K562 (cell line): ENCODE measurements around the gene PCF11. TPM values are rescaled to one million over a fixed set of nuclear protein-coding genes. Genes with fewer than 3 reads are reported as not detected.

ENCODE experiments used
- ATAC-seq: fragments of 200-7000 bp; cut with Tn5 transposase; 3 replicates; pipeline ENCODE4 v1.9.1; 2020; ENCODE audit warnings: moderate library complexity
- BruUV-seq: library from RNA; stranded (reverse); fragments of 400-500 nt; replicated peaks from 2 replicates; lab custom pipeline; 2021; lab: Mats Ljungman, UMichigan
- CTCF ChIA-PET: fragments of 300-600 bp; formaldehyde crosslinking; extraction: SDS; loops from one replicate; lab custom pipeline; 2021; ENCODE audit warnings: low intra/inter-chr PET ratio; lab: Yijun Ruan, JAX
- POLR2A ChIA-PET: fragments of 300-600, 350-650 bp; sonication (Branson Sonifier 250); formaldehyde crosslinking; extraction: SDS; loops from one replicate; lab custom pipeline; 2021; ENCODE audit warnings: antibody characterized with exemption, inconsistent platforms; lab: Yijun Ruan, JAX
- DNase-seq, 4 experiments: peaks; one replicate each; pipeline versions ENCODE4 v3.0.0 to v3.0.0-alpha.2; 2011 to 2018; ENCODE audit warnings: low spot score in 3 of 4, mixed read lengths in 3 of 4; ENCODE audit errors: extremely low read depth in 1 of 4
- FAIRE-seq: peaks from 2 replicates; lab custom pipeline; 2011; peaks lifted over from hg19 to GRCh38; lab: Jason Lieb, UNC
- H2AFZ ChIP-seq: 2 replicates; pipeline ENCODE4 v1.6.0; 2011; ENCODE audit warnings: low read depth, low read length, control low read depth, inconsistent platforms
- H3K27ac ChIP-seq: fragments of 200-600 bp; 3 replicates; pipeline ENCODE4 v1.8.0; 2011; ENCODE audit warnings: low read depth, mild to moderate bottlenecking, control low read depth, inconsistent platforms, low read length, moderate library complexity, mixed read lengths; ENCODE audit errors: extremely low read depth
- H3K27me3 ChIP-seq, 2 experiments: fragments of 300-600 bp in 1 of 2; 2 replicates in 1 of 2; 3 replicates in 1 of 2; pipeline versions ENCODE4 v1.6.0 to v1.8.0; 2011; ENCODE audit warnings: inconsistent platforms in 2 of 2, low read length in 2 of 2, mild to moderate bottlenecking in 1 of 2, mixed read lengths in 1 of 2, moderate library complexity in 1 of 2; ENCODE audit not compliant: control insufficient read depth in 2 of 2, insufficient read depth in 2 of 2
- H3K36me3 ChIP-seq: fragments of 300-600 bp; 3 replicates; pipeline ENCODE4 v1.8.0; 2011; ENCODE audit warnings: mild to moderate bottlenecking, low read length, inconsistent platforms; ENCODE audit not compliant: control insufficient read depth, insufficient read depth
- H3K4me1 ChIP-seq, 2 experiments: fragments of 200-600 bp in 1 of 2; replicated peaks in 1 of 2; 2 replicates in 1 of 2; 3 replicates in 1 of 2; pipeline versions ENCODE4 v1.5.1 to v1.8.0; 2011; ENCODE audit warnings: inconsistent platforms in 2 of 2, low read length in 2 of 2, mild to moderate bottlenecking in 1 of 2, mixed read lengths in 1 of 2, moderate library complexity in 1 of 2; ENCODE audit not compliant: control insufficient read depth in 2 of 2, insufficient read depth in 2 of 2
- H3K4me2 ChIP-seq: 2 replicates; pipeline ENCODE4 v1.6.1; 2011; ENCODE audit warnings: low read length, control low read depth, inconsistent platforms, mixed read lengths; ENCODE audit not compliant: insufficient read depth
- H3K4me3 ChIP-seq: fragments of 200-600 bp; sonication (generic), shearing (Covaris generic); 2 replicates; pipeline ENCODE4 v1.5.1; 2016; ENCODE audit warnings: control low read depth, inconsistent platforms
- H3K79me2 ChIP-seq: fragments of 200-600 bp; 3 replicates; pipeline ENCODE4 v1.8.0; 2011; ENCODE audit warnings: low read length, inconsistent platforms; ENCODE audit not compliant: control insufficient read depth, insufficient read depth
- H3K9ac ChIP-seq, 2 experiments: 2 replicates each; pipeline versions ENCODE4 v1.6.0 to v1.6.1; 2011; ENCODE audit warnings: low read depth in 2 of 2, low read length in 2 of 2, control low read depth in 1 of 2, inconsistent platforms in 1 of 2, mild to moderate bottlenecking in 1 of 2, mixed read lengths in 1 of 2; ENCODE audit not compliant: insufficient read depth in 1 of 2
- H3K9me1 ChIP-seq: one replicate; pipeline ENCODE4 v1.6.0; 2011; ENCODE audit warnings: inconsistent platforms, mild to moderate bottlenecking, low read length, moderate library complexity; ENCODE audit not compliant: control insufficient read depth, insufficient read depth
- H3K9me3 ChIP-seq: replicated peaks from 2 replicates; pipeline ENCODE4 v1.5.1; 2011; ENCODE audit warnings: low read depth, low read length, inconsistent platforms; ENCODE audit not compliant: control insufficient read depth, insufficient read depth
- H4K20me1 ChIP-seq: replicated peaks from 2 replicates; pipeline ENCODE4 v1.6.1; 2011; ENCODE audit warnings: low read length, inconsistent platforms, mixed read lengths; ENCODE audit not compliant: control insufficient read depth, insufficient read depth
- CTCFL ChIP-seq: IDR thresholded peaks from 2 replicates; pipeline ENCODE4 v1.6.1; 2011; ENCODE audit warnings: borderline replicate concordance, low read depth, mild to moderate bottlenecking, moderate library complexity, low read length; ENCODE audit not compliant: insufficient read depth, poor library complexity, severe bottlenecking
- E2F1 ChIP-seq: sonication (generic); formaldehyde crosslinking; IDR thresholded peaks from 2 replicates; pipeline ENCODE4 v1.8.1; 2023; ENCODE audit warnings: mild to moderate bottlenecking, missing genetic modification reagents, moderate library complexity
- MAFG ChIP-seq: fragments of 450-650 bp; conservative IDR thresholded peaks from 2 replicates; pipeline ENCODE4 v1.6.1; 2016; ENCODE audit warnings: missing genetic modification characterization, missing compliant biosample characterization
- MEF2A ChIP-seq: IDR thresholded peaks from 2 replicates; pipeline ENCODE4 v1.6.1; 2011; ENCODE audit warnings: low read depth, mild to moderate bottlenecking, low read length, moderate library complexity; ENCODE audit not compliant: control insufficient read depth
- PKNOX1 ChIP-seq: fragments of 450-650 bp; IDR thresholded peaks from 2 replicates; pipeline ENCODE4 v1.6.1; 2016
- ZNF184 ChIP-seq: sonication (generic); formaldehyde crosslinking; IDR thresholded peaks from 2 replicates; pipeline ENCODE4 v1.5.0; 2020; ENCODE audit warnings: missing genetic modification reagents
- WGBS: fragments of 100-300 bp; shearing (Covaris generic); methylation state at CpG from one replicate; pipeline ENCODE4 v1.1.6; 2016; ENCODE audit warnings: low coverage, mixed read lengths; ENCODE audit not compliant: insufficient coverage; ENCODE audit errors: missing lambda C conversion rate; 5-methylcytosine and 5-hydroxymethylcytosine counted together
- in situ Hi-C: fragments of 300-500 bp; cut with MboI; formaldehyde crosslinking; loops from 4 replicates; pipeline ENCODE4 v1.15.0; 2018; ENCODE audit warnings: inconsistent platforms, mixed read lengths
- intact Hi-C: fragments of 100-400 bp; cut with micrococcal nuclease; formaldehyde crosslinking; loops from 2 replicates; pipeline ENCODE4 v1.14.2; 2022
- polyA plus RNA-seq, 8 experiments: library from polyadenylated mRNA; depleted of rRNA in 4 of 8; stranded (reverse) in 5 of 8; unstranded in 3 of 8; fragments of >200 nt; fragmentation: Nextera tagmentation in 2 of 8; fragmentation: Illumina TruSeq in 1 of 8; extraction: Ambion mirVana in 2 of 8; extraction: Trizol in 1 of 8; gene quantifications; 2 replicates each; pipeline versions ENCODE4 v1.2.1 to v1.2.3, GENCODE V29; 2011 to 2014; ENCODE audit warnings: inconsistent platforms in 1 of 8, missing spikeins in 1 of 8
- small RNA-seq: library from RNA; depleted of rRNA; stranded (forward); fragments of <200 nt; gene quantifications from one replicate; pipeline ENCODE3, GENCODE V24; 2014
- total RNA-seq, 7 experiments: library from RNA; depleted of rRNA in 6 of 7; stranded (reverse); fragments of >200 nt in 6 of 7; fragmentation: Illumina TruSeq in 2 of 7; extraction: Trizol in 2 of 7; gene quantifications; 2 replicates each; pipeline versions ENCODE4 v1.2.1 to v1.2.3, GENCODE V29; 2011 to 2021; ENCODE audit warnings: low replicate concordance in 1 of 7

The PCF11 gene
- total and polyA plus RNA-seq, 9 of the 15 experiments (the other 6 are each of a cell fraction or from before 2014, with no cell fraction given): 9.3 to 91.6 (median 54.4) TPM

GRCh38 chr11:83223457-83223856 is 66.5 kb downstream of the PCF11 start (continued):
- no peak for TF ChIP-seq CTCFL
- no peak for TF ChIP-seq ZNF184
- TF ChIP-seq MAFG (tag): peak; percentile 73
- no peak for TF ChIP-seq E2F1 (CRISPR knock-in tag)

GRCh38 chr11:83235825-83236224 is 78.9 kb downstream of the PCF11 start:
- FAIRE-seq (no peak), ATAC-seq (no peak), DNase-seq (no peak)
- no peaks in the 10 kb centered on the region for H3K79me2 ChIP-seq
- BruUV-seq: no TSS peak
- H3K36me3 ChIP-seq: no peaks in the 10 kb centered on the region
- H3K9me1 ChIP-seq: no peaks in the 10 kb centered on the region
- H3K4me1 ChIP-seq: no peaks in the 10 kb centered on the region
- 0% methylated on average over 1 of the region's 1 CpG for WGBS
- H4K20me1 ChIP-seq: no peaks in the 10 kb centered on the region
- H3K4me2 ChIP-seq: no peak overlapping the region
- no peaks in the 10 kb centered on the region for H3K9me3 ChIP-seq
- no peaks in the 10 kb centered on the region for H3K27me3 ChIP-seq
- no peak overlapping the region for H3K9ac ChIP-seq
- no peak overlapping the region for H3K4me3 ChIP-seq
- no peak overlapping the region for H3K27ac ChIP-seq
- ChIA-PET POLR2A (interaction anchor here (1.6 kb wide), 1 partner anchor 50 kb away, joined by 4 read pairs; the partner anchor contains the start of gene CCDC90B), CTCF (no interaction called here)
- in situ Hi-C loops (loop anchor here (25.0 kb wide), 1 partner anchor 324 kb away; the partner anchor contains the start of genes DDIAS and PRCP), intact Hi-C loops (loop anchor here (10.0 kb wide), 1 partner anchor 489 kb away; no protein-coding TSS in a partner anchor)
- H2AFZ ChIP-seq: no peak overlapping the region
- no peak for TF ChIP-seq PKNOX1
- TF ChIP-seq MEF2A: 0 out of 2 replicates have a peak, but pooled peaks have one; percentile 24

Small RNA genes within 50 kb of the gene (small RNA-seq; reads per million reads assigned to genes)
- not detected for gene AP000873.5

Other genes starting within 250 kb of the PCF11 start
- 0.29 and 1.2 TPM in 2 replicates for gene RAB30, start 85.2 kb upstream of the PCF11 start, total RNA-seq (2014; rRNA removed)
- 0.83 and 1.1 TPM in 2 replicates for gene RAB30, start 85.2 kb upstream of the PCF11 start, total RNA-seq (2014; rRNA removed; fragmentation: Illumina TruSeq; extraction: Trizol)
- gene RAB30, start 85.2 kb upstream of the PCF11 start, total RNA-seq (2015; rRNA removed; fragmentation: Illumina TruSeq; extraction: Trizol): 0.58 and 1.1 TPM in 2 replicates
- gene RAB30, start 85.2 kb upstream of the PCF11 start, total RNA-seq (2021): 0.71 and 0.72 TPM in 2 replicates
- gene RAB30, start 85.2 kb upstream of the PCF11 start, polyA plus RNA-seq (2011; rRNA removed): 0.84 and 1.0 TPM in 2 replicates
- gene RAB30, start 85.2 kb upstream of the PCF11 start, polyA plus RNA-seq (2014; fragmentation: Illumina TruSeq; extraction: Trizol): 1.3 TPM in 2 replicates
- gene RAB30, start 85.2 kb upstream of the PCF11 start, polyA plus RNA-seq (2014; fragmentation: Nextera tagmentation; extraction: Ambion mirVana): 1 to 10 TPM in 1 of 2 experiments, under 1 TPM in 1; 0.68 to 1.0 TPM
- 0.29 and 0.42 TPM in 2 replicates for gene RAB30, start 85.2 kb upstream of the PCF11 start, polyA plus RNA-seq (2014; rRNA removed)
- gene ANKRD42, start 36.6 kb downstream of the PCF11 start, total RNA-seq (2014; rRNA removed): 6.0 and 7.2 TPM in 2 replicates
- gene ANKRD42, start 36.6 kb downstream of the PCF11 start, total RNA-seq (2014; rRNA removed; fragmentation: Illumina TruSeq; extraction: Trizol): 4.2 and 4.3 TPM in 2 replicates
- 4.1 and 6.4 TPM in 2 replicates for gene ANKRD42, start 36.6 kb downstream of the PCF11 start, total RNA-seq (2015; rRNA removed; fragmentation: Illumina TruSeq; extraction: Trizol)
- gene ANKRD42, start 36.6 kb downstream of the PCF11 start, total RNA-seq (2021): 6.1 and 6.7 TPM in 2 replicates
- 8.2 and 9.1 TPM in 2 replicates for gene ANKRD42, start 36.6 kb downstream of the PCF11 start, polyA plus RNA-seq (2011; rRNA removed)
- gene ANKRD42, start 36.6 kb downstream of the PCF11 start, polyA plus RNA-seq (2014; fragmentation: Illumina TruSeq; extraction: Trizol): 5.3 and 6.6 TPM in 2 replicates
- 1 to 10 TPM; 2.8 to 5.5 TPM for gene ANKRD42, start 36.6 kb downstream of the PCF11 start, polyA plus RNA-seq (2014; fragmentation: Nextera tagmentation; extraction: Ambion mirVana)
- 7.0 and 8.8 TPM in 2 replicates for gene ANKRD42, start 36.6 kb downstream of the PCF11 start, polyA plus RNA-seq (2014; rRNA removed)
- 38.1 and 42.6 TPM in 2 replicates for gene CCDC90B, start 129.2 kb downstream of the PCF11 start, total RNA-seq (2014; rRNA removed)
- gene CCDC90B, start 129.2 kb downstream of the PCF11 start, total RNA-seq (2014; rRNA removed; fragmentation: Illumina TruSeq; extraction: Trizol): 51.8 and 54.6 TPM in 2 replicates
- 51.7 and 58.6 TPM in 2 replicates for gene CCDC90B, start 129.2 kb downstream of the PCF11 start, total RNA-seq (2015; rRNA removed; fragmentation: Illumina TruSeq; extraction: Trizol)
- 26.6 and 31.1 TPM in 2 replicates for gene CCDC90B, start 129.2 kb downstream of the PCF11 start, total RNA-seq (2021)
- gene CCDC90B, start 129.2 kb downstream of the PCF11 start, polyA plus RNA-seq (2011; rRNA removed): 30.3 and 37.9 TPM in 2 replicates
- 44.8 and 50.5 TPM in 2 replicates for gene CCDC90B, start 129.2 kb downstream of the PCF11 start, polyA plus RNA-seq (2014; fragmentation: Illumina TruSeq; extraction: Trizol)
- 10 to 100 TPM; 60.6 to 63.6 TPM for gene CCDC90B, start 129.2 kb downstream of the PCF11 start, polyA plus RNA-seq (2014; fragmentation: Nextera tagmentation; extraction: Ambion mirVana)
- 41.5 and 57.0 TPM in 2 replicates for gene CCDC90B, start 129.2 kb downstream of the PCF11 start, polyA plus RNA-seq (2014; rRNA removed)